Omental fat pad (tissue), 4 donors: ENCODE results near the gene HPCAL4. TPM values are rescaled to one million over a fixed set of nuclear protein-coding genes. Genes with fewer than 3 reads are reported as not detected.

Source experiments
- ATAC-seq: fragments of 150-250 bp; one replicate; pipeline ENCODE4 v1.9.1; 2016; ENCODE audit warnings: mild to moderate bottlenecking, moderate library complexity; ENCODE audit not compliant: low FRiP score
- DNase-seq: peaks from one replicate; pipeline ENCODE4 v3.0.0-alpha.2; 2019; ENCODE audit warnings: low spot score
- CTCF ChIP-seq, 3 donors: fragments of 450-650 bp; IDR thresholded peaks; one replicate each; pipeline ENCODE4 v1.5.1; 2016 to 2017; ENCODE audit warnings: antibody characterized with exemption in 3 of 3, mild to moderate bottlenecking in 3 of 3, moderate library complexity in 2 of 3
- total RNA-seq, 4 donors: library from RNA; depleted of rRNA; stranded (reverse); fragments of >200 nt; gene quantifications; one replicate each; pipeline ENCODE4 v1.1.0, GENCODE V29; 2016

The HPCAL4 gene
- total RNA-seq, 4 donors from 2014 or later, result 0.16 to 0.74 (median 0.24) TPM; not detected in 1

- DNase-seq (no peak), ATAC-seq (no peak)
- TF ChIP-seq CTCF (IDR thresholded peaks at IDR 0.05), result no peak
Measured at GRCh38 chr1:39680751-39681150, 10.5 kb downstream of the HPCAL4 start.

GRCh38 chr1:39679821-39680220 lies 11.4 kb downstream of the HPCAL4 start:
- no peak for DNase-seq
- no peak for ATAC-seq
- no peak for TF ChIP-seq CTCF (IDR thresholded peaks at IDR 0.05)

- TF ChIP-seq CTCF (IDR thresholded peaks at IDR 0.05), result no peak
Measured at GRCh38 chr1:39678889-39679288, 12.3 kb downstream of the HPCAL4 start.

GRCh38 chr1:39677645-39678044 lies 13.6 kb downstream of the HPCAL4 start:
- TF ChIP-seq CTCF (IDR thresholded peaks at IDR 0.05), result no peak
- ATAC-seq (no peak), DNase-seq (no peak)

More at GRCh38 chr1:39678889-39679288, 12.3 kb downstream of the HPCAL4 start:
- DNase-seq, result no peak
- ATAC-seq, result no peak

- ATAC-seq (no peak), DNase-seq (no peak)
- TF ChIP-seq CTCF (IDR thresholded peaks at IDR 0.05), result no peak
Measured at GRCh38 chr1:39676948-39677548, 14.2 kb downstream of the HPCAL4 start.

- DNase-seq (no peak), ATAC-seq (no peak)
- TF ChIP-seq CTCF (IDR thresholded peaks at IDR 0.05), result no peak
Measured at GRCh38 chr1:39675220-39675619, 16.0 kb downstream of the HPCAL4 start.

GRCh38 chr1:39673215-39673614 lies 18.0 kb downstream of the HPCAL4 start:
- TF ChIP-seq CTCF (IDR thresholded peaks at IDR 0.05), result no peak
- DNase-seq (no peak), ATAC-seq (no peak)
